Stimulated activated CD4-positive, alpha-beta T cell treated with anti-CD3 and anti-CD28 coated beads, Interleukin-15, amount 100 ng/mL, for 1 hour (primary cell): ENCODE data around the gene ARMC7.

ENCODE experiments used
- DNase-seq, 2 donors: peaks; one replicate each; pipeline ENCODE4 v3.0.0-alpha.2; 2020; ENCODE audit warnings: low read depth in 1 of 2, low spot score in 1 of 2

The ARMC7 gene

GRCh38 chr17:75077496-75078283 is 32.1 kb upstream of the ARMC7 start:
- DNase-seq, result peak; percentile 23 to 35

GRCh38 chr17:75078284-75079022 is 31.3 kb upstream of the ARMC7 start:
- DNase-seq, result no peak

GRCh38 chr17:75079023-75079373 is 30.8 kb upstream of the ARMC7 start:
- no peak for DNase-seq

- no peak for DNase-seq
Observed at GRCh38 chr17:75081611-75082540, 27.9 kb upstream of the ARMC7 start.

GRCh38 chr17:75082683-75083082 is 27.1 kb upstream of the ARMC7 start:
- DNase-seq, result no peak

GRCh38 chr17:75084039-75084660 is 25.6 kb upstream of the ARMC7 start:
- DNase-seq, result no peak

GRCh38 chr17:75086496-75087181 is 23.1 kb upstream of the ARMC7 start:
- DNase-seq, result no peak

- no peak for DNase-seq
Observed at GRCh38 chr17:75087182-75087557, 22.6 kb upstream of the ARMC7 start.

- peak in 1 of 2 donors; percentile 13 for DNase-seq
Observed at GRCh38 chr17:75087558-75088453, 22.0 kb upstream of the ARMC7 start, which contains the start of gene SLC16A5. Gene SLC16A5 (plus strand): TSS chr17:75087954. CDS start chr17:75093637, 5,683 bp downstream.

- DNase-seq, result no peak
Observed at GRCh38 chr17:75088465-75089417, 21.0 kb upstream of the ARMC7 start.

GRCh38 chr17:75090871-75091854 is 18.6 kb upstream of the ARMC7 start:
- DNase-seq, result no peak

GRCh38 chr17:75091855-75092327 is 17.9 kb upstream of the ARMC7 start:
- no peak for DNase-seq

GRCh38 chr17:75093548-75094158 is 16.1 kb upstream of the ARMC7 start:
- no peak for DNase-seq

- DNase-seq, result no peak
Observed at GRCh38 chr17:75094871-75095399, 14.8 kb upstream of the ARMC7 start.

- no peak for DNase-seq
Observed at GRCh38 chr17:75096082-75096625, 13.6 kb upstream of the ARMC7 start.

GRCh38 chr17:75097865-75098264 is 11.9 kb upstream of the ARMC7 start:
- no peak for DNase-seq
